Common myeloid progenitor, CD34-positive (primary cell): ENCODE results near the gene RNFT2.

ENCODE experiments used
- CTCF ChIA-PET: fragments of 350-600 bp; sonication (Branson Sonifier 250); formaldehyde crosslinking; loops from one replicate; lab custom pipeline; 2021; ENCODE audit warnings: antibody characterized with exemption; lab: Charles Lee
- POLR2A ChIA-PET: fragments of 350-600 bp; sonication (Branson Sonifier 250); formaldehyde crosslinking; loops from one replicate; lab custom pipeline; 2021; ENCODE audit warnings: antibody characterized with exemption; lab: Charles Lee
- DNase-seq, 3 donors: peaks; one replicate each; pipeline versions ENCODE4 v3.0.0 to v3.0.0-alpha.2; 2013
- H3K27ac ChIP-seq, 2 experiments: 1 replicate in 1 of 2; 2 replicates in 1 of 2; pipeline ENCODE4 v1.7.0; 2013; ENCODE audit warnings: inconsistent platforms in 2 of 2, low read length in 2 of 2, mild to moderate bottlenecking in 2 of 2, low read depth in 1 of 2, moderate library complexity in 1 of 2; ENCODE audit not compliant: severe bottlenecking in 2 of 2, insufficient read depth in 1 of 2, poor library complexity in 1 of 2
- H3K27me3 ChIP-seq, 5 experiments: replicated peaks in 2 of 5; 1 replicate in 3 of 5; 2 replicates in 2 of 5; pipeline versions ENCODE4 v1.6.1 to v1.7.0; 2013; ENCODE audit warnings: low read length in 4 of 5, mild to moderate bottlenecking in 2 of 5, moderate library complexity in 2 of 5, inconsistent platforms in 1 of 5; ENCODE audit not compliant: insufficient read depth in 5 of 5, control insufficient read depth in 4 of 5
- H3K36me3 ChIP-seq, 4 experiments: 1 replicate in 2 of 4; 2 replicates in 2 of 4; pipeline versions ENCODE4 v1.6.1 to v1.7.0; 2013; ENCODE audit warnings: low read length in 3 of 4, control low read depth in 1 of 4, mild to moderate bottlenecking in 1 of 4; ENCODE audit not compliant: control insufficient read depth in 4 of 4, insufficient read depth in 4 of 4
- H3K4me1 ChIP-seq, 4 experiments: 1 replicate in 3 of 4; 2 replicates in 1 of 4; pipeline versions ENCODE4 v1.6.1 to v1.7.1; 2013; ENCODE audit warnings: low read length in 3 of 4, mild to moderate bottlenecking in 3 of 4, control low read depth in 1 of 4, inconsistent platforms in 1 of 4, moderate library complexity in 1 of 4; ENCODE audit not compliant: control insufficient read depth in 4 of 4, insufficient read depth in 4 of 4; ENCODE audit errors: control extremely low read depth in 1 of 4
- H3K4me3 ChIP-seq, 7 experiments: 1 replicate in 4 of 7; 2 replicates in 3 of 7; pipeline versions ENCODE4 v1.5.1 to v1.7.0; 2013; ENCODE audit warnings: mild to moderate bottlenecking in 7 of 7, low read length in 6 of 7, moderate library complexity in 6 of 7, inconsistent platforms in 2 of 7, low read depth in 2 of 7, control low read depth in 1 of 7; ENCODE audit not compliant: insufficient read depth in 4 of 7, control insufficient read depth in 1 of 7; ENCODE audit errors: extremely low read depth in 1 of 7
- H3K9me3 ChIP-seq, 5 experiments: 1 replicate in 4 of 5; 2 replicates in 1 of 5; pipeline versions ENCODE4 v1.6.1 to v1.7.1; 2013; ENCODE audit warnings: low read length in 4 of 5, mild to moderate bottlenecking in 2 of 5, inconsistent platforms in 1 of 5, low read depth in 1 of 5, moderate library complexity in 1 of 5; ENCODE audit not compliant: control insufficient read depth in 4 of 5, insufficient read depth in 2 of 5; ENCODE audit errors: control extremely low read depth in 1 of 5
- WGBS: methylation state at CpG from one replicate; pipeline ENCODE4 v1.1.5; 2013; ENCODE audit not compliant: insufficient coverage; 5-methylcytosine and 5-hydroxymethylcytosine counted together

RNFT2 gene

DNA sequence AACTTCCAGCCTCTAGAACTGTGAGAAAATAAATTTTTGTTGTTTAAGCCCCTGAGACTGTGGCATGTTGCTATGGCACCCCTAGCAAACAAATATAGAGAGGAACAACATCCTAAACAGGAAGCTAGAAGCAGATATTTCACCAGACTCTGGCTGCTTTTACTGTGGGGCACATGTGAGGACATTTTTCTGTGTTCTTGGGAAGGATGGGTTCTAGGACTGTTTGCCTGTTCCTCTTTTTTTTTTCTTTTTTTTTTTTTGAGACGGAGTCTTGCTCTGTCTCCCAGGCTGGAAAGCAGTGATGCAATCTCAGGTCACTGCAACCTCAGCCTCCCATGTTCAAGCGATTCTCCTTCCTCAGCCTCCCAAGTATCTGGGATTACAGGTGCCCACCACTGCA, 147.4 kb downstream of the RNFT2 start:
- Histone ChIP-seq H3K27me3 (peaks cover 2 to 58% (median 22%) of the 10 kb centered on the region in 5 experiments), H3K27ac (no peak overlapping the region), H3K4me1 (peaks cover 0 to 19% (median 14%) of the 10 kb centered on the region in 4 experiments), H3K36me3 (no peaks in the 10 kb centered on the region), H3K9me3 (peaks cover 0 to 3% (median 0%) of the 10 kb centered on the region in 5 experiments), H3K4me3 (no peak overlapping the region)
- CTCF ChIA-PET: no interaction called here
- POLR2A ChIA-PET: interaction anchor here (1.0 kb wide), 1 partner anchor 39 kb away, joined by 3 read pairs; no protein-coding TSS in a partner anchor
- WGBS: 60% methylated on average over 2 of the region's 2 CpGs
- DNase-seq: peak; percentile 78 to 88 (median 83)

DNA sequence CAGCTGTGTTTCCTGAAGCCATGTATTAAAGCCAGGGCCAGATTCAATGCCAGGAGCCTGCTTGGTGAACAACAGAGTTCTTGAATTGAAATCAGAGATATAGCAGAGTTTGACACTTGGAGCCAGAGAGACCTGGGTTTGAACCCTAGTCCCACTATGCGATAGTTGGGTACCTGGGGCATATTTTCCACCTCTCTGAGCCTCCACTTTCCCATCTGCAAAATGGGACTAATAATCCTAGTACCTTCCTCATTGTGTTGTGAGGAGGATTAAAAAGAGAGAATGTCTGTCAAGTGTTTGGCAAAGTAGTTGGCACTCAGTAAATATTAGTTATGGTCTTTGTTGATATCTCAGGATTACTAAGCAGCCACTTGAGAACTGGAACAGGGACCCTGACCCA, 149.1 kb downstream of the RNFT2 start:
- ChIA-PET POLR2A (no interaction called here), CTCF (interaction anchor here (1.7 kb wide), 1 partner anchor 11 kb away, joined by 4 read pairs; no protein-coding TSS in a partner anchor)
- no peaks in the 10 kb centered on the region for H3K36me3 ChIP-seq
- WGBS: no CpG with 5 or more reads among the region's 1 CpG
- no peak for DNase-seq
- H3K27ac ChIP-seq: no peak overlapping the region
- peaks cover 0 to 7% (median 3%) of the 10 kb centered on the region in 5 experiments for H3K9me3 ChIP-seq
- peaks cover 2 to 40% (median 17%) of the 10 kb centered on the region in 5 experiments for H3K27me3 ChIP-seq
- H3K4me3 ChIP-seq: no peak overlapping the region
- H3K4me1 ChIP-seq: peaks cover 0 to 2% (median under 1%) of the 10 kb centered on the region in 4 experiments

DNA sequence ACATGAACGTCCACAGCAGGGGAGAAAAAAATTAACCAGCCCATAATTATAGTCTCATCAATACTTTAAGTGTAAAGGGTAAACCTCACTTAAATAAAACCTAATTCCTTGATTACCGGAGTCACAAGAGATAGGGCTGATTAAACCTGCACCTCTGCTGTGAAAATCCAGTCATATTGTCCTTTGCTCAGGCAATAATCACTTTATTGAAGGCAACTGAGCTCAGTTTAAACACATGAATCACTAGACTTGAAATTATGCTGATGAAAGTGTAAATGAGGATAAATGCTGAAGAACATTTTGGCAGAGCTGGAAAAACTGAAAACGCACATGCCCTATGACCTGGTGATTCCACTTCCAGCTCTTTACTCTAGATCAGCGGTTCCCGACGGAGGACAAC, 149.8 kb downstream of the RNFT2 start:
- Histone ChIP-seq H3K4me1 (no peaks in the 10 kb centered on the region), H3K9me3 (peaks cover 0 to 7% (median 3%) of the 10 kb centered on the region in 5 experiments), H3K4me3 (no peak overlapping the region), H3K27ac (no peak overlapping the region), H3K27me3 (peaks cover 0 to 34% (median 14%) of the 10 kb centered on the region in 5 experiments), H3K36me3 (no peaks in the 10 kb centered on the region)
- DNase-seq: no peak
- ChIA-PET POLR2A (no interaction called here), CTCF (interaction anchor here (1.7 kb wide), 1 partner anchor 10 kb away, joined by 4 read pairs; no protein-coding TSS in a partner anchor)
- 86% methylated on average over 2 of the region's 6 CpGs for WGBS

DNA sequence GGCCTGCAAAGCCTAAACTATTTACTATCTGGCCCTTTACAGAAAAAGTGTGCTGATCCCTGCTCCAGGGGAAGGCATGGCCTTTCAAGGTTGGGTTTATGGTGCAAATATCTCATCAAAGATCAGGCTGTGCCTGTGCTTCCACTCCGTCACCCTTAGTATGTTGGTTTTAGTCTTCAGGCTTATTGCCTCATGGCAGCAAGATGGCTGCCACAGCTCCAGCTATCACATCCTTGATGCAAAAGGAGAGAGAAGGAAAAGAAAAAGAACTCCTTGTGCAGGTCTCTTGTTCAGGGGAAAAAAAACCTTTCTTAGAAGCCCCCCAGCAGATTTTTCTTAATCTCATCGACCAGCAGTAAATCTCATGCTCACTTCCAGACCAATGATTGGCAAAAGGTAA, 152.2 kb downstream of the RNFT2 start:
- CTCF ChIA-PET: no interaction called here
- Histone ChIP-seq H3K36me3 (no peaks in the 10 kb centered on the region), H3K4me3 (no peak overlapping the region), H3K4me1 (no peaks in the 10 kb centered on the region), H3K27ac (no peak overlapping the region), H3K9me3 (peaks cover 0 to 7% (median 3%) of the 10 kb centered on the region in 5 experiments), H3K27me3 (peaks cover 0 to 13% (median 6%) of the 10 kb centered on the region in 5 experiments)
- 100% methylated on average over 2 of the region's 2 CpGs for WGBS
- POLR2A ChIA-PET: no interaction called here
- DNase-seq: no peak

DNA sequence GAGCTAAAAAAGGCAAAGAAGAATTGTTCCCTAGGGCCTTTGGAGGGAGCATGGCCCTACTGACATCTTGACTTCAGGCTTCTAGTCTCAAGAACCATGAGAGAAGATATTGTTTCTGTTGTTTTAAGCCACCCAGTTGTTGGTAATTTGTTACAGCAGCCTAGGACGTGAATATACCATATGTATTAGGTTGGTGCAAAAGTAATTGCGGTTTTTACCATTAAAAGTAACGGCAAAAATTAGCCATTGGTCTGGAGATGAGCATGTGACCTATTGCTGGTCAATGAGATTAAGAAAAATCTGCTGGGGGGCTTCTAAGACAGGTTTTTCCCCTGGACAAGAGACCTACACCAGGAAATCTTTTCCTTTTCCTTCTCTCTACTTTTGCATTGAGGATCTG, 152.9 kb downstream of the RNFT2 start:
- POLR2A ChIA-PET: no interaction called here

DNA sequence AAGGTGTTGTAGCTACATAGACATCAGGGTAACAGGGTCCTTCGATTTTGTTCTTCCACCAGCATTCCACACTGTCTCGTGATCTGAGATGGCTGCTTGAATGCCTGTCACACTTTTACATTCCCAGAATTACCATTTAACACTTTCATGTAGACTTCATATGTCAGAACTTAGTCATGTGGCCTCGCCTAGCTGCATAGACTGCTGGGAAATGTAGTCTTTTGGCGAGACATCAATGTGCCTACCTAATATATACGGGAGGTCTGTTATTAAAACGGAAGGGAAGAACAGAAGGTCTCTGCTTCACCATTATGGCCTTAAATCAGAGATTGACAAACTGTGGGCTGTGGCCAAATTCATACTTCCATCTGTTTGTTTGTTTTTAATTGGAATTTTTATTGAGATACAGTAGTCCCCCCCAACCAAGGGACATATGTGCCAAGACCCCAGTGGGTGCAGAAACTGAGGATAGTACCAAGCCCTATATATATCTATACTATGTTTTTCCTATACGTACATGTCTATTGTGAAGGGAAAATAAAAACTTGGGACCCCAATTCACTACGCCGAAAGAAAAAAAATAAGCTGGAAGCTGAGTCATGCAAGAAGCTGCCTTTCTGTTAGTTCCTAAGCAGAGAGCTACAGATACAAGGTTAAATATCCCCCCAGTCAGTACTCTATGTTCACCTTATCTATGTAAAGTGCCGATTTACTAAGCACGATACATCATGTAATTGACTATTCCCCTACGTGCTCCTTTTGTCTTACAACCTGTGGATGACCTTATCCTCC, 154.4 kb downstream of the RNFT2 start:
- ChIA-PET POLR2A (no interaction called here), CTCF (interaction anchor here (1.2 kb wide), 1 partner anchor 10 kb away, joined by 5 read pairs; no protein-coding TSS in a partner anchor)
- Histone ChIP-seq H3K36me3 (no peaks in the 10 kb centered on the region), H3K27ac (no peak overlapping the region), H3K27me3 (peaks cover 0 to 11% (median 10%) of the 10 kb centered on the region in 5 experiments), H3K4me3 (no peak overlapping the region), H3K4me1 (no peaks in the 10 kb centered on the region), H3K9me3 (peaks cover 0 to 7% (median 6%) of the 10 kb centered on the region in 5 experiments)
- WGBS: 88% methylated on average over 11 of the region's 12 CpGs
- peak in 1 of 3 donors; percentile 36 for DNase-seq

More for the DNA sequence above, 152.9 kb downstream of the RNFT2 start:
- WGBS: 96% methylated on average over 3 of the region's 3 CpGs
- Histone ChIP-seq H3K4me3 (no peak overlapping the region), H3K27me3 (peaks cover 0 to 13% (median 6%) of the 10 kb centered on the region in 5 experiments), H3K27ac (no peak overlapping the region), H3K4me1 (no peaks in the 10 kb centered on the region), H3K36me3 (no peaks in the 10 kb centered on the region), H3K9me3 (peaks cover 0 to 7% (median 3%) of the 10 kb centered on the region in 5 experiments)
- CTCF ChIA-PET: interaction anchor here (1.2 kb wide), 1 partner anchor 8 kb away, joined by 5 read pairs; no protein-coding TSS in a partner anchor
- DNase-seq: no peak

DNA sequence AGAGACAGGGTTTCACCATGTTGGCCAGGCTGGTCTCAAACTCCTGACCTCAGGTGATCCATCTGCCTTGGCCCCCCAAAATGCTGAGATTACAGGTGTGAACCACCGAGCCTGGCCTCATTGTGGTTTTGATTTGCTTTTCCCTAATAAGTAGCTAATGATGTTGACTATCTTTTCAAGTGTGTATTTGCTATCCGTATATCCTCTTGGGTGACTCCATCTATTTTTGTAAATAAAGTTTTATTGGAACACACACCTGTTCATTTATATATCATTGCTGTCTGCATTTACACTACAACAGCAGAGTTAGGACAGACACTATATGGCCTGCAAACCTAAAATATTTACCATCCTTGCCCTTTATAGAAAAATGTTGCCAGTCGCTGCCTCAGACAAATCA, 156.8 kb downstream of the RNFT2 start:
- POLR2A ChIA-PET: no interaction called here
- H3K9me3 ChIP-seq: peaks cover 0 to 7% (median 6%) of the 10 kb centered on the region in 5 experiments
- H3K4me1 ChIP-seq: no peaks in the 10 kb centered on the region
- H3K36me3 ChIP-seq: no peaks in the 10 kb centered on the region
- H3K27me3 ChIP-seq: peaks cover 0 to 24% (median 17%) of the 10 kb centered on the region in 5 experiments
- DNase-seq: no peak
- no peak overlapping the region for H3K27ac ChIP-seq
- WGBS: 100% methylated on average over 1 of the region's 3 CpGs
- CTCF ChIA-PET: no interaction called here
- no peak overlapping the region for H3K4me3 ChIP-seq
